NAMALWA (cell line): ENCODE data around the gene SLC25A36.
"Not testable (repeated sequence)": the region's sequence is repeated elsewhere in the genome, so short reads cannot be mapped to it uniquely, and the experiment has no call there.

Source experiments
- DNase-seq: peaks from one replicate; pipeline ENCODE4 v3.0.0-alpha.2; 2015; ENCODE audit warnings: low spot score

SLC25A36 gene

DNA sequence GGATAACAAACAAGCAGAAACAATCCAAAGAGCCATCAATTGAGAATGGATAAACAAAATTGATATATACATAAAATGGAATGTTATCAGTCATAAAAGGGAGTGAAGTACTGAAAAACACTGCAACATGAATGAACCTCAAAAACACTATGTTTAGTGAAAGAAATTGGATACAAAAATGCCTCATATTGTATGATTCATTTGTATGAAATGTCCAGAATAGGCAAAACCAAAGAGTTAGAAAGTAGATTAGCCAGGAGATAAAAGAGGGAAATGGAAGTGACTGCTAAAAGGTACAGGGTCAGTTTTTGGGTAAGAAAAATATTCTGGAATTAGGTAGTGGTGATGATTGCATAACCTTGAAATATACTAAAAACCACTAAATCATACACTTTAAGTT is 9.8 kb upstream of the SLC25A36 start:
- DNase-seq: no peak

DNA sequence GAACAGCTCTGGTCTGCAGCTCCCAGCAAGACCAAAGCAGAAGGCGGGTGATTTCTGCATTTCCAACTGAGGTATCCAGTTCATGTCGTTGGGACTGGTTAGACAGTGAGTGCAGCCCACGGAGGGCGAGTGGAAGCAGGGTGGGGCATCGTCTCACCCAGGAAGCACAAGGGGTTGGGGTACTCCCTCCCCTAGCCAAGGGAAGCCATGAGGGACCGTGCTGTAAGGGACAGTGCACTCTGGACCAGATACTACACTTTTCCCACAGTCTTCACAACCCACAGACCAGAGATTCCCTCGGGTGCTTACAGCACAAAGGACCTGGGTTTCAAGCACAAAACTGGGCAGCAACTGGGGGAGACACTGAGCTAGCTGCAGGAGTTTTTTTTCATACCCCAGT is 8.5 kb upstream of the SLC25A36 start:
- no peak for DNase-seq

DNA sequence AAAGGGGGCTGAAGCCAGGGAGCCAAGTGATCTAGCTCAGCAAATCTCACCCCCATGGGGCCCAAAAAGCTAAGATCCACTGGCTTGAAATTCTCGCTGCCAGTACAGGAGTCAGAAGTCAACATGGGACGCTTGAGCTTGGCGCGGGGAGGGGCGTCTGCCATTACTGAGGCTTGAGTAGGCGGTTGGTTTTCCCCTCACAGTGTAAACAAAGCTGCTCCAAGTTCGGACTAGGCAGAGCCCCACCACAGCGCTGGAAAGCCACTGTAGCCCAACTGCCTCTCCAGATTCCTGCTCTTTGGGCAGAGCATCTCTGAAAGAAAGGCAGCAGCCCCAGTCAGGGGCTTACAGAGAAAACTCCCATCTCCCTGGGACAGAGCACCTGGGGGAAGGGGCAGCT is 8.1 kb upstream of the SLC25A36 start:
- no peak for DNase-seq

DNA sequence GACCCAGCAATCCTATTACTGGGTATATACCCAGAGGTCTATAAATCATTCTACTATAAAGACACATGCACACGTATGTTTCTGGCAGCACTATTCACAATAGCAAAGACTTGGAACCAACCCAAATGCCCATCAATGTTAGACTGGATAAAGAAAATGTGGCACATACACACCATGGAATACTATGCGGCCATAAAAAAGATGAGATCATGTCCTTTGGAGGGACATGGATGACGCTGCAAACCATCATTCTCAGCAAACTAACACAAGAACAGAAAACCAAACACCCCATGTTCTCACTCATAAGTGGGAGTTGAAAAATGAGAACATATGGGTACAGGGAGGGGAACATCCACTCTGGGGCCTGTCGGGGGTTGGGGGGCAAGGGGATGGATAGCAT is 2.3 kb upstream of the SLC25A36 start:
- not testable (repeated sequence) for DNase-seq

DNA sequence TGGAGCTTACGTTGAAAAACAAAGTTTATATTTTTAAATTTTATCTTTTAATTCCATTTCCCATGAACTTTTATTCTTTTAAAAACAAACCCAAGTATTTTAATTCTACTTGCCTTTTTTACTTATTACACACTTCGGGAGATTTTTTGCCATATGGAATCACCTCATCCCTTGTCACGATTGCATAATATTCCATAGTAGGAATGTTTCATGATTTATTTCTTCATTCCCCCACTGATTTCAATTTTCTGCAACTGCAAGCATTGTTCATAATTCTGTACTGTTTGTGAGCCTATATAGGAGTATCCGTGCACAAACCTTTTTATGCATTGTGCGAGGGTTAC is 574 bp upstream of the SLC25A36 start:
- no peak for DNase-seq

DNA sequence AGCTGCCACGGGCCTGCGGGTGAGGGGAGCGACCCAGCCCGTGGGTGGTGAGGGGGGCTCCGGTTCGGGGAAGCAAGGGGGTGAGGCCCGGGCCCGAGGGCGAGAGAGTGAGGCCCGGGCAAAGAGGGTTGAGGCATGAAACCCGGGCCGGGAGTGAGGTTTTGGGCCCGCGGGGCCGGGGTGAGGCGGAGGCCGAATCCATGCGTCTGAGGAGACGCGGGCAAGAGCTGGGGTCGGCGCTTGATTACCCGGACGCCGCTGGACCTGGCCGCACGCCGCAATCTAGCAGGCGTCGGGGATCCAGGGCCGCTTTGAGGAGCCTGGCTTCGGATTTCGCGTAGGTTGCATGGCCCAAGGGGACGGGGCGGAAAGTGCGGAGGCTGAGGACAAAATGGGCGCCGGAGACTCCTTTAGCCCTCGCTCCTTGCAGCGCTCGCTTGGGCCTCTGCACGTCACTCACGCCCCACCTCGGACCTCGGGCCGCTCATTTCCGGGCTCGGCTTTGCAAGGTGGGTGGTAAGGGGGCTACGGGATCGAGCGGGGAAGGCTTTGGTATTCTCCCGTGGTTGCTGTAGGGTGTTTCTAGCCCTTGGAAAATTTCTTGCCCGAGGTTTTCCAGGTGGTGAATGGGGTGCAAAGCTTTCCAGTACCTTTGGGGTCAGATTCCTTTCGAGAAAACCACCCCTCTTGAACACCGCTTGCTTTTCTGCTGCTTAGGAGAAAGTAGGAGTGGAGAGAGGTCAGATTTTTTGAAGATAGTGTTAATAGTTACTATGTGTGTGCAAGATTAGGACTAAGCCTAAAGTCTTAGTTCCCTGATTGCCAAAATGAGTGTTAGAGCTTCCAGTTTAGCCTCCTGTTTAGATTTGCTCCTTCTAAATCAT is 827 bp downstream of the SLC25A36 start:
- DNase-seq: peak; percentile 75

DNA sequence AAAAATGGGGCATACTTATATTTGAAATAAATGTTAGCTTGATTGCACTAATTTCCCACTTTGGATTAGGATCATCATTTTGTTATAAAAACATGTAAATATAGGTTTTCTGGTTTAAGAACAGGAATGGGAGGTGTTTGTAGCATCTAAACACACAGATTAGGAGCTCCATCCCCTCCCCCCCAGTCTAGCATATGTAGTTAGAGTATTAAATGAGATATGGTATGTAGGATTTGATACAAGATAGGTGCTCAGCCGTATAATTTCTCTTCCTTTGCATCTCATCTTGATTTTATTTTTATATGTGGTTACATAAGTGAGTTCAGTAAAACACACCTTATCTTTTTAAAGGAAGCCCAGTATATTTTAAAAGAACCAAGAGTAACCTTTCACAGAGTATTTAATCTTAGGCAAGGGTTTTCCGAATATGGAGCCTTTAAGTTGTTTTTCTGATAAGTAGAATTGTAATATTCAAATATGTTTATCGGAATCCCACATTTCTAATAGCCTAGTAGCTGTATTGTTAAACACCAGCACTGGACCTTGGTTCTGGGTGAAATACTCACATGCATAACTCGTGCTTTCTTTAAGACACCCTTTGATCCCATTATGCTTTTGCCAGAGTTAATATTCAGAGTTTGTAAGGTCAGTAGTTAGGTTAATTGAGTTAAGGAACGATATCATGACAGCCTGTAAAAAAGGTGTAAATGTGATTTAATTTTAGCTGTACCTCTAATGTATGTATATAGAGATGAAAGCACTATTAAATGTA is 2.3 kb downstream of the SLC25A36 start:
- no peak for DNase-seq

DNA sequence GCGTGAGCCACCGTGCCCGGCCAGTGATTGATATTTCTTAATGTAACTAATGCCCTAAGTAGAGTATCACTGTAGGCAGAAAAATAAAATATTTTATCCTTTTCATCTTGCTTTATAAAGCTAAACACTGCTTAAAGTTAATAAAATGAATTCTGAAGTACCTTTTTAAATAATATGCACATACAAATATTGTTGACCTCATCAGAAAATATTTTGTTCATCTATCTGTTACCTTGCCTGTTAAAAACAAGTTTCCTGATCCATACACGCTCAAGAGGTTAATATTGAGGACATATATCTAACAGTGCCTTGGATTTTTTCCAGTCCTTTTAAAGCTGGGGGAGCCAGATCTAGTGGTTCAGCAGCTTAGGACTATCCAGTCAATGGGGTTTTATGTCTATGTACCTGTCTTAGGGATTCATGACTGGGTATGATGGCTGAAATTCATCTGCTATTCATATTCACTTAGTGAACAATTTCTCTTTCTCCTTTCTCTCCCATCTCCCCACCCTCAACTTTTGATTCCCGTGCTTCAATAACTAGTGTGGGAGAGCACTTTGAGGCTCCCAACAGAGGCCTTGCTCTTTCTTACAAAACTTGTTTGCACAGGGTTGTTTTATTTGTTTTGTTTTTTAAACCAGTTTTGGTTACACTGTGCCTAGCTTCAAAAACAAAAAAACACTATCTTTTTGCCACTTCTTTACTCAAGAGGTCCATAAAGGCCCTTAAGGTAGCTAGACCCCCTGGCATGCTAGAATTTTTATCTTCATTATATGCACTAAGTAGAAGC is 7.0 kb downstream of the SLC25A36 start:
- DNase-seq: no peak

DNA sequence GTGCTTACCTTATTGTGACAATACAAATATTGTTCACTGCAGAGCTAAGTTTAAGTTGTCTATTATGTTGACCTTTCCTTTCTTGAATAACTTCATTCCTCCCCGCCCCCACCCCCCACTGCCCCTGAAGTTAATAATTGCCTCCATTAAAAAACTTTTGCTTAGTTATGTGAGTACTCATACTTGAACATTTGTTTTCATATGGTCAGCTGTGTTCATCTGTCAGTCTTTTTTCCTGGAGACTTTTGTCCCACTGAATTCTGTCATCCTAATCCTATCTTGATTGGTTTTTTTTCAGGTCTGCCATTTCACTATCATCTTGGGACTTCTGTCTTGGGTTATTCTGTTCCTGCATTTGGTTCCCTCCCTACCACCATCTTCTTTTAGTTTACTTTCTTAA is 8.5 kb downstream of the SLC25A36 start:
- DNase-seq: no peak

DNA sequence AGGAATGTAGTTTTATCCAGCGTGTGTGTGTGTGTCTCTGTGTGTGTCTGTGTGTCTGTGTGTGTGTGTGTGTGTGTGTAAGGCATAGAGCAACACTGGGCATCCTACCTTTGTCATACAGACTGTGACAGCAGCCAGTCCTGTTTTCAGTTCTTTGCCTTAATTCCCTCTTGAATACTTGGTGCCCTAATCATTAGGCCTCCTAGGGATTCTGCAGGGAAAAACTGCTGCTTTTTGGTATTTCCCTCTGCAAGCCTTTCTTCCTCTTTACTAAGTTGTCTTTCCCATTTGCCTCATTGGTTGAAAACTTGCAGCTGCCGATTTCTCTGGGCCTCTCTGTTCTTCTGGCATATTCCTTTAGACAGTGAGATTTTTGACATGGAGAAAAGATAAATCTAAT is 9.2 kb downstream of the SLC25A36 start:
- no peak for DNase-seq

DNA sequence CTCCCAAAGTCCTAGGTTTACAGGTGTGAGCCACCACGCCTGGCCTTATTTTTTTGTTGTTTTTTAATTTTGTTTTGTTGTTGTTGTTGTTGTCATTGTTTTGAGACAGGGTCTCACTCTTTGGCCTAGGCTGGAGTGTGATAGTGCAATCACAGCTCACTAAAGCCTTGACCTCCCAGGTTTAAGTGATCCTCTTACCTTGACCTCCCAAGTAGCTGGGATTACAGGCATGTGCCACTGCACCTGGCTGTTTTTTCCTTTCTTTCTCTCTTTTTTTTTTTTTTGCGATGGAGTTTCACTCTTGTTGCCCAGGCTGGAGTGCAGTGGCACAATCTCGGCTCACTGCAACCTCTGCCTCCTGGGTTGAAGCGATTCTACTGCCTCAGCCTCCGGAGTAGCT is 10.1 kb downstream of the SLC25A36 start:
- DNase-seq: not testable (repeated sequence)

DNA sequence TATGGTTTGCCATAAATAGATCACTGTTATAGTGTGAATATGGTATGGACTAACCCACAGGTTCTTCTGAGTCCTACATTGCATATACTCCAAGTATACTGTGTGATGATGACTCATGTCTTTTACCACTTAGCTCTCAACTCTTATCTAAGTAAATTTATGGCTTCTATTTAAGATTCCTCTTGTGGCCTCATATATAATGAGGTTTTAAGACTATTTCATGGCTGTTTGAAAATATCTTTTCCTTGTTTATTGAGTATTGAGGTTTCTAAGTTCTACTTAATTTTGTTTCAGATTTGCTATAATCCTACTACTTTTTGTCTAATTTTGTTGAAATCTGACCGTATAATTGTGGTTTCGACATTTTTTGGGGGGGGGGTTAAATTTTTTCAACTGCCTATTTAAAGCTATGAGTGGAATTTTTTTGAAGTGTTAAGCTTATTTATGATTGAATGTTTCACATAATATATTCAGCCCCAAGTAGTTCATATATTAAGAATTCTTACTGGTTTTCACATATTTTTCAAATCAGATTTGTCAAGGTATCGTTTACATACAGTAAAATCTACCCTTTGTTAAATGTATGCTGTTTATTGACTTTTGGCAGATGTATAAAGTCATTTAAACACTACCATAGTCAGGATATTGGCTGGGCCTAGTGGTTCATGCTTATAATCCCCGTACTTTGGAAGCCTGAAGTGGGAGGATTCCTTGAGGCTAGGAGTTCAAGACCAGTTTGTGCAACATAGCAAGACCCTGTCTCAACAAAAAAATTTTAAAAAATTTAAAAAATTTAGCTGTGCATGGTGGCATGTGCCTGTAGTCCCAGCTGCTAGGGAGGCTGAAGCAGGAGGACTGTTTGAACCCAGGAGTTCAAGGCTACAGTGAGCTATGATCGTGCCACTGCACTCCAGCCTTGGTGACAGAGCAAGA is 11.7 kb downstream of the SLC25A36 start:
- no peak for DNase-seq

DNA sequence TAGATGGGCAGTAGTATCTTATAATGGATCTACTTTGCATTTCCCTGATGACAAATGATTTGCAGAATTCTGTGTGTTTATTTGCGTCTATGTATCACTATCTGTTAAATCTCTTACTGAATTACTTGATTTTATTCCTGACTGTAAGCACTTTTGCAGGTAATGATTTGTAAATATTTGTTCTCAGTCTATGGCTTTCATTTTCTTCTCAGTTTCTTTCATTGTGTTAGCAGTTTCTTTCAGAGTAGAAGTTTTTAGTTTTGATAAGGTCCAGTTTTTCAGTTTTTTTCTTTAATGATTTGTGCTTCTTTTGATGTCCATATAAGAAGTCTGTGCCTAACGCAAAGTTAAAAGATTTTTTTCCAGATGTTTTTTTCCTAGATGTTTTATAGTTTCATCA is 12.9 kb downstream of the SLC25A36 start:
- DNase-seq: no peak

DNA sequence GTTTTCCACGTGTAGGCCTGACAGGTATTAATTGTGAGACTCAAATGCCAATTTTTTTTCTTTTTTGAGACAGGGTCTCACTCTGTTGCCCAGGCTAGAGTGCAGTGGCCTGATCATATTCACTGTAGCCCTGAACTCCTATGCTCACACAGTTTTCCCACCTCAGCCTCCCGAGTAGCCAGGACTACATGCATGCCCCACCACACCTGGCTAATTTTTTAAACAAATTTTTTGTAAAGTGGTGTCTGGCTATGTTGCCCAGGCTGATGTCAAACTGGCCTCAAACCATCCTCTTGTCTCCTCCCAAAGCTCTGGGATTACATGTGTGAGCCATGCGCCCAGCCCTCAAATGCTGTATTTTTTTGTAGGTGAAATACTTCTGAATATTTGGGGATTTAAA is 14.0 kb downstream of the SLC25A36 start:
- DNase-seq: no peak

DNA sequence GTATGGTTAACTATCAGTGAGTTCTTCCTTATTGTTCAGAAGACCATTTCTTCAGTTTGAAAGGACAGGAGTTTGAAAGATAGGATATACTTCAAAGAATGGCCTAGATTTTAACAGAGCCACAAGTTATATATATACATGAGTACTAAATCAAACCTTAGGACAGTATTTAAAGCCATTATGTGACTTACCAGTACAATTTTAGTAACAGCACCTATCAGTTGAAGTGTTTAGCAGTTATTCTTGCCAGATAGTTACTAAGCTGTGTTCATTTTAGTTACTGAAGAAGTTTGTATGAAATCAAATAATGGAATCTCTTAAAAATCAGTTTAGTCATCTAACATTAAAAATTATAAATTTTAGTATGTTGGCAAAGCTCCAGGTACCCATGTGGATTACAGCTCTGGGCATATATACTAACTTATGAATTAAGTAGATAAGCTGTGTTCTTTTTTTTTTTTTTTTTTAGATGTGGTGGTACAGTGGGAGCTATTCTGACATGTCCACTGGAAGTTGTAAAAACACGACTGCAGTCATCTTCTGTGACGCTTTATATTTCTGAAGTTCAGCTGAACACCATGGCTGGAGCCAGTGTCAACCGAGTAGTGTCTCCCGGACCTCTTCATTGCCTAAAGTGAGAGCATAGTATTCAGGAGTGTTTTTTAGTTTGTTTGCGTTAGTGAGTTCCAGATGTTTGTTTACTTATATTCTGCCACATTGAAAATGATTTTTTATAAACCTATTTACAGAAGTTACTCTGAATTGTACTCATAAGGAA is 14.6 kb downstream of the SLC25A36 start:
- DNase-seq: no peak

DNA sequence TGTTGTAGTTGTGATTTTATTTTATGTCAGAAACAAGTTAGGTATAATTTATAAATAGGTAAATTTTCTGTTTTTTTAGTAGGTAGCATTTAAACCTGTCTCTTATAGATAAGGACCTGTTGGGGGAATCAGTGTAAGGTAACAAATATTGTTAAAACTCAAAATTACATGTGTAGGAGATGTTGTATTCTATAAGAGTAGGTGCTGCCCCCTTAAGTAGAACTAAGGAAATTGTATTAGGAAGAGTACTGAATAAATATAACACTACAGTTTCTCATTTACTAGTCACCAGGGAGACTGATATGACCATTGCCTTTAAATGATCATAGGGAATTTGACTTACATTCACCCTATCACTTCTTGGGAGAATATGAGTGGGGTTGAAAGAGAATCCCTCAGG is 31.2 kb downstream of the SLC25A36 start:
- DNase-seq: peak; percentile 49

DNA sequence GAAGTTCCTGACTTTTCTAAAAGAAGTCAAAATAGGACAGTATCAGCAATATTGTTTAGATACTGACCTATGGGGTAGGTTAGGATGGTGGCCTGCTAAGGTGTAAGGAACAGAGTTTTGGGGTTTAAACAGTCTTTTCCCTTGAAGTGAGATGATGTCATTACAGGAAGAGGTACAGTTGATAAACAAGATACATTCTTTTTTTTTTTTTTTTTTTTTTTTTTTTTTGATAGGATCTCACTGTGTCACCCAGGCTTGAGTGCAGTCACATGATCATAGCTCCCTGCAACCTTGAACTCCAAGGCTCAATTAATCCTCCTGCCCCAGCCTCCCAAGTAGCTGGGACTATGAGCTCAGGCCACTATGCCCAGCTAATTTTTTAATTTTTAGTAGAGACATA is 33.3 kb downstream of the SLC25A36 start:
- DNase-seq: no peak

DNA sequence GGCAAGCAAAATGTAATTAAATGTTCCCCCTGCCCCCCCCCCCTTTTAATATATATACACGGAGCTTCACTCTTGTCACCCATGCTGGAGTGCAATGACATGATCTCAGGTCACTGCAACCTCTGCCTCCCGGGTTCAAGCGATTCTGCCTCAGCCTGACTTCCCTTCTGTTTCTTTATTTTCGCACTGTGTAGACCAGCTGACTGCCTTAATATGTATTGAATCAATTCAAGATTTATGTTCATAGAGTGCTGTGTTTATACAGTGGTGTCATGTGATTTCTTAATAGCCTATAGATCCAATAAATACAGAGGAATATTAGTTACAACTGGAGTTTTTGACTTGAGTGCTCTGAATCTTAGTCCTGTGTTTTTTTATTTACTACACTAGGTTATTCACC is 39.0 kb downstream of the SLC25A36 start:
- no peak for DNase-seq

DNA sequence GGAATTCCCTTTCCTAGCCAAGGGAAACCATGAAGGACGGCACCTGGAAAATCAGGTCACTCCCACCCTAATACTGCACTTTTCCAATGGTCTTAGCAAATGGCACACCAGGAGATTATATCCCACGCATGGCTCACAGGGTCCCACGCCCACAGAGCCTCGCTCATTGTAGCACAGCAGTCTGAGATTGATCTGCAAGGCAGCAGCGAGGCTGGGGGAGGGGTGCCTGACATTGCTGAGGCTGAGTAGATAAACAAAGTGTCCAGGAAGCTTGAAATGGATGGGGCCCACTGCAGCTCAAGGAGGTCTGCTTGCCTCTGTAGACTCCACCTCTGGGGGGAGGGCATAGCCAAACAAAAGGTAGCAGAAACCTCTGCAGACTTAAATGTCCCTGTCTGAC is 46.2 kb downstream of the SLC25A36 start:
- DNase-seq: not testable (repeated sequence)

DNA sequence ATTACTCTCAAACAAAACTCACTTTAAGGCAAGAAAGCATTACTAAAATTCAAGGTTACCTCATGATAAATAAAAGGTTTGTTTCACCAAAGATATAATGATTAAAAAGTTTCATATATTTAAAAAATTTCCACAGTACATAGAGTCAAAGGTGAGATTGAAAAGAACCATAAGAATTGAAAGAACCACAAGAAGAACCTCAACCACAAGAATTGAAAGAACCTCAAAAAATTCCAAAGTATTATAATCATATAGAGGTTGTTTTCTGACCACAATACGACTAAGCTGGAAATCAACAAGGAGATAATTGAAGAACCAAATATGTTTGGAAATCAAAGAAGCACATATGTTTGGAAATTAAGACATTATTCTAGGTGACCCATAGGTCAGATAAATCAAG is 52.7 kb downstream of the SLC25A36 start:
- no peak for DNase-seq

DNA sequence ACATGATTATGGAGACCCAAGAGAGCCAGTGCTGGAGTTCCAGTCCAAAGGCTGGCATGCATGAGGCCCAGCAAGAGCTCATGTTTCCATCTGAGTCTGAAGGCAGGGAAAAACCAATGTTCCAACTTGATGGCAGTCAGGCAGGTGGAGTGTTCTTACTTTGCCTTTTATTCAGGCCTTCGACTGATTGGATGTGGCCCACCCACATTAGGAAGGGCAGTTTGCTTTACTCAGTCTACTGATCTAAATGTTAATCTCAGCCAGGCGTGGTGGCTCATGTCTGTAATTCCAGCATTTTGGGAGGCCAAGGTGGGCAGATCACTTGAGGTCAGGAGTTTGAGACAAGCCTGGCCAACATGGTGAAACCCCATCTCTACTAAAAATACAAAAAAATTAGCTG is 53.2 kb downstream of the SLC25A36 start:
- DNase-seq: not testable (repeated sequence)
